ENCODE data around the gene ASS1.
A peak's percentile ranks its signal among the peaks of the same experiment; 100 is the strongest.

The ASS1 gene

GRCh38 chr9:130437011-130437789 is 7.6 kb upstream of the ASS1 start:
- DNase-seq = no peak

- no peak for DNase-seq
Observed at GRCh38 chr9:130438382-130438981, 6.3 kb upstream of the ASS1 start.

- no peak for DNase-seq
Observed at GRCh38 chr9:130441031-130441430, 3.7 kb upstream of the ASS1 start.

DNA sequence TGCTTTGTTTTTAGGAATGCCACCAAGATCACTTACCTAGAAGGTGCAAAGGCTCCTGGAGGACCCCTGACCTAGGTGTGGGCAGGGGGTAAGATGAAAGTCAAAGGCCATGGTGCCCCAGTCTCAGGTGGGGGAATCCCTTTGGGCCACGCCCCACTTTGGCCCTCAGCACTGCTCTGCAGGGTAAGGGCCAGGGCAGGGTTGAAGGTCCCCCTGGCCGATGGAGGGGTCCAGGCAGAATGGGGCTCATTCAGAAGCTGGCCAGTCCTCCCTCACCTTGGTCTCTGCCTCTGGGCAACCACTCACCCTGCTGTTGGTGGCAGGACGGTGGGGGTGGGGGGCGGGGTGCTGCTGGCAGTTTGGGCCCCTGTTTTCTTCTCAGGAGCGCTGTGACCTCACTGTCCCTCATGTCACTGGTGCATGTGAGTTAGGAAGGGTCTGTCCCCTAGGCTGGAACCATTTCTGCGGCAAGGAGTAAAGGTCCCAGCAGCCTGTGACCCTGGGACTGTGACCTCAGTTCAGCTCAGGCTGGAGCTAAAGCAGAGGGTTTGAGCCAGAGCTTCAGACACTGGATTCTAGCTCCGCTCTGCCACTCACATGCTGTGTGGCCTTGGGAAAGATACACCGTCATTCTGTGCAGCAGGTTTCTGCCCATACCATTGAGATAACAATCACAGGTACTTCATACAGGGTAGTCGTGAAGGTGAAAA is 1.9 kb upstream of the ASS1 start:
- no peak for DNase-seq

DNA sequence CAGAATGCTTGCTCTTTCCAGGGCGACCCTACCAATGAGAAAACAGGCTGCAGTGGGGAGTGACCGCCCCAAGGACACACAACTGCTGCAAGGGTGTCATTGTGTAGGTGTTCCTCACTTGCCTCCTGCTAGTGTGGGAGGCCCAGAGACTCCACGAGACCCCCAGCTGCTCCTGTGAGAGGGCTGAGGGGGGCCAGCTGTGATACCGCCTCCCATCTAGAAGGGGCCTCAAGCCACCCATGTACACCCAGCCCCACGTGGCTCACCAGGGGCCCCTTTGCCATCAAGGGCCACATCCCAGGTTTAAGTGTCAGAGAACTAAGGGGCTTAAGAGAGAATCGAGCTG is 1.3 kb upstream of the ASS1 start:
- DNase-seq = no peak

DNA sequence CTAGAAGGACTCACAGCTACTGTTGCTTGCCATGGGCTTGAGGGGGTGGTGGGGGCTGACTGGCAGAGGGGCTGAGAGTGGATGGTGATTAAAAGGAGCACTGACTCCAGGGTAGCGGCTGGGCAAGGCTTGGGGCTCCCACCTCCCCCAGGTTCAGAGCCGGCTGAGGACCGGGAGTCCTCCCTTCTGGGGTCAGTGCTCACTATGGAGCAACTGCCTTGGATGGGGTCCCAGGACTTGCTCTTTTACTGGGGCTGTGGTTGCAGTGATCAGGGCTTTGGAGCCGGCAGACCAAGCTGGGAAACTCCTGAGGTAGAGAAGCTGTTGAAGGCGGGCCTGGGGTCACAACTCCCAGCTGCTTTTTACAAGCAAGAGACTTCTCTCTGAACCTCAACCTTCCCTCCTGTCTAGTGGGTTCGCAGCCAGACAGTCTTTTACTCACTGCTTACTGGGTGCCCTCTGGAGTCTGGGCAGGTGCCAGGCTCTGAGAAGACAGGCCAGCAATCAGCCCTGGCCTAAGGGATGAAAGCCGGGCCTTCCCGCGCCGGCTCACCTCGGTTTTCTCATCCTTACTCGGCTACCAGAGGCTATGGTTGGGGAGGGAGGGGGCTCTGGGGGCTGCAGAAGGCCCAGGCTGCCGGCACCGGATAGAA is 795 bp upstream of the ASS1 start:
- DNase-seq = no peak

DNA sequence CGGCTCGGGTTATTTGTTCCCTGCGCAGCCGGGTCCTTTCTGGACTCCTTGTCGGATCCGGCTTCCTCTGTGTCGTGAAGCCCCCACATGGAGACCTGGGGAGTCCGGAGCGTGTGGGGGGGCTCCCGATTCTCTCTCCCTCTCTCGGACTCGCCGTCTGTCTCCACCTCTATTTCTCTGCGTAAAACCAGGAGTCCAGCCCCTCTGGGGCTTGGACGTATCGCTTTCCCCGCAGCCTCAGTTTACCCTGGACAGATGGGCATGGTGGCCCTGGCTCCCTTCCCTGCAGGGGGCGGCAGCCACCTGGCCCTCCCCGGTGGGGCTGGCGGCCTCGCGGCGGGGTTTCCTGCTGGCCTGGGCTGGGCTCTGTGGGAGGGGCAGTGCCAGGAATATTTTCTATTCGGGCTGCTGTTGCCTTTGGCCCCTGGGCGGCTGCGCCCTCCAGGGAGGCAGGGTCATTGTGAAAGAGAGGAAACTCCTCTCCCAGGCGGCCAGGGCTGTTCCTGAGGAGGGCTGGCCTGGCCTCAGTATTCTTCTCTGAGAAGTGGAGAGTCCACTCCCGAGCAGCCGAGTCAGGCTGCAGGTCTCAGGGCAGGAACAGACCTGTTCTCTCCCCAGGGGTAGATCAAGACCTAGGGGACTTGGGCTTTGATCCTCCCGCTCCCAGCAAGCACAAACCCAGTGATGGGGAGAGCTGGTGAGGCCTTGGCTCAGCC is 665 bp downstream of the ASS1 start:
- DNase-seq = peak in 2 of 3 experiments; percentile 75 to 76

DNA sequence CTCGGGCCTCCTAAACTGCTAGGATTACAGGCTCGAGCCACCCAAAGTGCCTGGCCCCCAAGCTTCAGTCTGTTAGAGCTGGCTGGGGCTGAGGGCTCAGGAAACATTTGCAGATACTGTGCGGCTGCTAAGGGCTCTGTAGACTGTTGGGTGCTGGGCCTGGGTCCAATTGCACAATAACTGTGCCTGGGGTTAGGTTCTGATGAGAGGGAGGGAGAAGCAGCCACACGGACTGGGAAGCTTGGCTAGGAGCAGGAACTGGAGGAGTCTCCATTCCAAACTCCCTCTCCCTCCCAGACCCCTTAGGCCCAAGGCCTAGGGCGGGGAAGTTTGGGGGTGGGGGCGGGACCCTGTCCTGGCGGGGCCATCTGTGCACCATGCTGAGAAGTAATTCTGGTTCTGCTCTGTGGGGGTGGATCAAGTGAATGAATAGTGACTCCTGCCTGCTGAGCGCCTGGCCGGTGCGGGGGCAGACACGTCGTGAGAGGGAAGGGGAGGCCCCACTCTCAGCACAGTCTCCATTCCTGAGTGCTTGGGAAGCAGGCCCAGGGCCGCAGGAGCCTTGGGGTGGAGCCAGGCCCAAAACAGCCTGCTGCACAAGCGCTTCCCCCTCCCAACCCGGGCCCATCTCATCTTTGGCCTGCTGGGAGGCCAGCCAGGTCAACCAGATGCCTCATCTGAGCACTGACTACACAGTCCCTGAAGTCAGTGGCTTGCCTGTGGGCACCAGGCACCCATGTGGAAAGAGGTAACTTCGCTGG is 1.5 kb downstream of the ASS1 start:
- peak in 1 of 3 experiments; percentile 45 for DNase-seq

GRCh38 chr9:130447193-130447816 is 2.5 kb downstream of the ASS1 start:
- DNase-seq = peak; percentile 11 to 83 (median 57)

- DNase-seq = peak in 2 of 3 experiments; percentile 55 to 77
Observed at GRCh38 chr9:130448035-130448624, 3.4 kb downstream of the ASS1 start.

GRCh38 chr9:130448771-130449603 is 4.2 kb downstream of the ASS1 start:
- DNase-seq = no peak

GRCh38 chr9:130450344-130451003 is 5.7 kb downstream of the ASS1 start:
- DNase-seq = peak in 2 of 3 experiments; percentile 54 to 72

DNA sequence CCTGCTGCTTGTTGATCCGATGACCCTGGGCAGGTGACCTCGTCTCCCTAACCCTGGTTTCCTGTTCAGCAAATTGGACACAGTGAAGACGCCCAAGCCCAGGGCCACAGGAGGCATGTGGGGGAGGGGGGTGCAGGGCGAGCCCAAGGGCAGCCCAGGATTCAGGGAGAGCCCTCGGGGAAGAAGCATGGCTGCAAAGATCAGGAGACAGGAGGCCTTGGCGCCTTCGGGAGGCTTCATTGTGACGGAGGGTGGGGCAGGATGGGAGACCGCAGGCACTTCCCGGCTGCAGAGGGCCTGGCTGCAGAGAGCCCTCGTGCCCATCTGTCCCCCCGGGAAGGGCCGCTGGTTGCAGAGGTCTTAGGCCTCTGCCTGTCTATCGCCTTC is 6.2 kb downstream of the ASS1 start:
- no peak for DNase-seq

DNA sequence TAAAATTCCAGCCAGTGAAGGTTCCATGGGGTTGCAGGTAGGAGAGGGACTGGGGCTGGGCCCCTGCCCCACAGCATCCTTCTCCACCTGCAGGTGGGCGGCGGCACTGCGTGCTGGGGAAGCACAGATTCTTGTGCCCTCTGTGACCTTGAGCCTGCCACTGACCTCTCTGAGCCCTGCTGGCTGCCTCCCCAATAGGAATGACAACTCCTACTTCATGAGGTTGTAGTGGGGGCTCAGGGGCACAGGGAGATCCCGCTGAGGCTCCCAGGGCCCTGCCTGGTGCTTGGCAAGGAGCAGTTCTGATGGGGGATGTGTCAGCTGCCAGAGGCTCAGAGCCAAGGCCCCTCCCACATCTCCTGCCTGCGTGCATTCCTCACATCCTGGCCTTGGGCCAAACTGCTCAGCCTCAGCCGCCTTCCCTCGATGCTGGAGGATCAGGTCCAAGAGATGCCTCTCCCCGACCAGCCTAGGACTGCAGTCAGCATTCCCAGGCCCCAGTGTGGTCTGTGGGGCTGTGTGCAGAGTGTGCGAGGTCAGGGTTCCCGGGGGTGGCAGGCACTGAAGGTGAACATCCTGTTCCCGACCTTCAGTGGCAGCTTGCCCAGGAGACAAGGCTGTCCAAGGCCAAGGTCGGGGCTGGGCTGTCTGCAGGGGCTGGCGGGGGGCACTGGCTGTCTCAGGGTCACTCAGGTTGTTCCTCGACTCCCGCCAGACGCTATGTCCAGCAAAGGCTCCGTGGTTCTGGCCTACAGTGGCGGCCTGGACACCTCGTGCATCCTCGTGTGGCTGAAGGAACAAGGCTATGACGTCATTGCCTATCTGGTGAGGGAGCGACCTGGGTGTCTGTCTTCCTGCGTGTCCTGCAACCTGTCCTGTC is 7.0 kb downstream of the ASS1 start:
- DNase-seq = peak; percentile 85 to 93 (median 85)

DNA sequence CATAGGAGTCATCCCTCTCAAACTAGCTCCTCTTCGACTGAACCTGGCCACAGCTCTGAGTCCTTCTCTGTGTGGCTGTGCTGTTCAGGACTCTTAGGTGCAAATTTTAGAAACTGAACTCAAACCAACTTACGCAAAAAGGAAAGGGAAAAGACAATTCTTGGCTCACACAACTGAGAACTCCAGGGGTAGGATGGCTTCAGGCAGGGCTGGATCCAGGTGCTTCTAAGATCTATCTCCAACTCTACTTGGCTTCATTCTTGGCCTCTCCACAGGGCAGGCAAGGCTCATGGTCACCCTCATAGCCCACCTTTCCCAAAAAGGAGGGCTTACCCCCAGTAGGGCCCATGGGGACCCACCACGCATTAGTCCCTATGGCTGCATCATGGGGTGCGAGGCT is 8.1 kb downstream of the ASS1 start:
- DNase-seq = no peak

DNA sequence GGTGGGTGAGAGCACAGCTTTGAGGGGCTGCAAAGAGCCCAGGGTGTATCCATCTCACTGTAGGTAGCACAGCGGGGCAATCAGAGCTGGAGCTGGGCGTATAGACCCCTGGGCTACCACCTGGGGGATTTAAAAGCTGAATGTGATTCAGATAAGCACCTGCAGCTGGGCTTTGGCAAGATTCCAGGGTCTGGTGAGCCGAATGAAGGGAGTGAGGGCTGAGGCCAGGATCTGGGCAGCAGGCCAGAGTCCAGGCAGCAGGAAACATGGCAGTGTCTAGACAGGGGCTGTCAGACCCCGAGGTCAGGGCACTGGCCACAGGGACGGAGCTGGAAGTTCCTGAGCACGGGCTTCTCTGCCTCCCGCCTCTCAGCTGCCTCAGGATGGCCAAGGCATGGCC is 8.7 kb downstream of the ASS1 start:
- peak in 2 of 3 experiments; percentile 81 to 97 for DNase-seq

DNA sequence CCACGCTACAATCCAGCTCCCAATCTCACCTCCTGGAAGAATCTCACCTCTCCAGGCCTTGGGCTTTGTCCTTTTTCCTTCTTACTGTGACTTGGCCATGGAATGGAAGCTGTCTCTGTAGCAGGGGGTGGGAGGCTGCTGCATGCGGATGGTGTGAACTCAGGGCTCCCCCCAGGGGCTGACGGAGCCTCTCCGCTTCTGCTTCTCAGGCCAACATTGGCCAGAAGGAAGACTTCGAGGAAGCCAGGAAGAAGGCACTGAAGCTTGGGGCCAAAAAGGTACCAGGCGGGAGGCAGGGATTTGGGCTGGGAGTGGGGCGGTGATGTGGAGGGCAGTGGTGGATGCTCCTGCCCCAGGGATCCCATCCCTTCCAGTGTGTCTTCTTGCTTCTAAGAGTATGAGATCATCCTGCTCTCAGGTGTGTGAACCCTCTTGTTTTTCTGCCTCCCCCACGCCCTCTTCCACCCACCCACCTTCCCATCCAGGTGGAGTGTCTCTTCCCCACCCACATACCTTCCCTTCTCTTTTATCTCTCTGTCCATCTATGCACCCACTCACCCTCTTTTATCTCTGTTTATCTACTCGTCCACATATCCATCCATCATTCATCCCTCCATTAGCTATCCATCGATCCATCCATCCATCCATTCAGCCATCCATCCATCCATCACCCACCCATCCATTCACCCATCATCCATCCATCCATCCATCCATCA is 9.5 kb downstream of the ASS1 start:
- no peak for DNase-seq

DNA sequence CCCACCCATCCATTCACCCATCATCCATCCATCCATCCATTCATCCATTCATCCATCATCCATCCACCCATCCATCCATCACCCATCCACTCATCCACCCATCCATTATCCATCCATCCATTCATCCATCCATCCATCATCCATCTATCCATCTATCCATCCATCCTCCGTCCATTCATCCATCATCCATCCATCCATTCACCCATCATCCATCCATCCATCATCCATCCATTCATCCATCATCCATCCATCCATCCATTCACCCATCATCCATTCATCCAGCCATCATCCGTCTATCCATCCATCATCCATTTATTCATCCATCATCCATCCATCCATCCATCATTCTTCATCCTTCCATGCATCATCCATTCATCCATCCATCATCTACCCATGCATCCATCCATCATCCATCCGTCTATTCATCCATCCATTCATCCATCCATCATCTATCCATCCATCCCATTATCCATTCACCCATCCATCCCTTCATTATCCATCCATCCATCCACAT is 10.1 kb downstream of the ASS1 start:
- no peak for DNase-seq

Measured in NCI-H1417 (cell line).